Central memory CD4-positive, alpha-beta T cell (primary cell): ENCODE results near the gene RAB42.
A peak's percentile ranks its signal among the peaks of the same experiment; 100 is the strongest.
"Not testable (repeated sequence)": the region's sequence is repeated elsewhere in the genome, so short reads cannot be mapped to it uniquely, and the experiment has no call there.

ENCODE experiments used
- DNase-seq: peaks from one replicate; pipeline ENCODE4 v3.0.0; 2022

Gene RAB42

GRCh38 chr1:28586585-28587391, 5.3 kb upstream of the RAB42 start:
- DNase-seq: not testable (repeated sequence)

- DNase-seq: no peak
Measured at GRCh38 chr1:28592321-28593071, 431 bp downstream of the RAB42 start.

GRCh38 chr1:28593988-28594356, 1.9 kb downstream of the RAB42 start:
- DNase-seq: not testable (repeated sequence)

- not testable (repeated sequence) for DNase-seq
Measured at GRCh38 chr1:28594686-28595411, 2.8 kb downstream of the RAB42 start.

GRCh38 chr1:28595412-28596191, 3.5 kb downstream of the RAB42 start:
- no peak for DNase-seq

- DNase-seq: not testable (repeated sequence)
Measured at GRCh38 chr1:28596276-28596675, 4.2 kb downstream of the RAB42 start.

GRCh38 chr1:28601696-28602095, 9.6 kb downstream of the RAB42 start:
- no peak for DNase-seq

- no peak for DNase-seq
Measured at GRCh38 chr1:28602536-28603439, 10.7 kb downstream of the RAB42 start.

GRCh38 chr1:28604411-28604810, 12.3 kb downstream of the RAB42 start:
- DNase-seq: no peak

- no peak for DNase-seq
Measured at GRCh38 chr1:28604962-28605361, 12.9 kb downstream of the RAB42 start.

GRCh38 chr1:28606771-28607170, 14.7 kb downstream of the RAB42 start:
- no peak for DNase-seq

GRCh38 chr1:28613175-28613574, 21.1 kb downstream of the RAB42 start:
- no peak for DNase-seq

- no peak for DNase-seq
Measured at GRCh38 chr1:28631713-28632112, 39.6 kb downstream of the RAB42 start.

GRCh38 chr1:28632560-28632959, 40.5 kb downstream of the RAB42 start:
- DNase-seq: no peak

- peak; percentile 24 for DNase-seq
Measured at GRCh38 chr1:28640766-28641165, 48.7 kb downstream of the RAB42 start.

GRCh38 chr1:28642056-28642846, 50.2 kb downstream of the RAB42 start:
- DNase-seq: no peak

GRCh38 chr1:28642847-28643635, 51.0 kb downstream of the RAB42 start, which contains the start of gene TAF12:
TSS of gene TAF12 (minus strand) at chr1:28643067. CDS start at chr1:28622081, 20,986 bp downstream.
- DNase-seq: peak; percentile 87

GRCh38 chr1:28644494-28644893, 52.4 kb downstream of the RAB42 start:
- DNase-seq: no peak
